ENCODE results near the gene NDUFS4.
"Not testable (repeated sequence)": the region's sequence is repeated elsewhere in the genome, so short reads cannot be mapped to it uniquely, and the experiment has no call there.

NDUFS4 gene

DNA sequence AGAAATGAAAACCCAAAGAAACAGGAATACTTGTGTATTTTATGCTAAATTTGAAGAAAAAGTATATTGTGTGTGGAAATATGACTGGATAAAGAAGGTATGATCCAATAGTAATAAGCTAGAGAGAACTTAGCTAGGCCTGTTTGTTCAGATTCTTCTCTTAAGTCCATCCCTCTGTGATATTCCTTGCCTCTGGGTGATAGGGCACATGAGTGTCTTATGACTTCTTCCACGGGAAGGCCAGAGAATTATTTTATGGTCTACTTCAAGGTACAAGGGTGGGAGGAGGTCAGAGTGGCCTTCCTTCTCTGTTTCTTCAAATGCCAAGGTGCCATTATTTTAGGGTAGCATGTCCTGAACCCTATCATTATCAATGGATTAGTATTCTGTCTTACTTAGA is 113.7 kb downstream of the NDUFS4 start:
- DNase-seq, result no peak

DNA sequence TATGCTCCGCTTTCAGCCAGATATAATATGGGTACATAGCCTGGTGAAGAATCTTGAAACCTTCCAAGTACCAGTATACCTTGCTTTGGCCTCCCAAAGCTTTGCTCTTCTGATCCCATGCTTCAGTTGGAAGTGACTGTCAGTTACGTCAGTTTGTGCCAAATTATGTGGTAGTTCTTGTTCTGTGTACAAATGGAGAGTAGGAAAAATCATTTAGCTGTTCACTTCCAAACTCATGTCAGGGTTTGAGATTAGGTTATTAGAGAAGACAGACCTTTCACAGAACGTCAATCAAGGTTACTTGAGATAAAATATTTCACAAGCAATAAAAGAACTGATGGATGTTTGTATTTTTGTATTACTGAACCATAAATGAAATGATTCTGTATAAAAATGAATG is 117.2 kb downstream of the NDUFS4 start:
- no peak for DNase-seq

DNA sequence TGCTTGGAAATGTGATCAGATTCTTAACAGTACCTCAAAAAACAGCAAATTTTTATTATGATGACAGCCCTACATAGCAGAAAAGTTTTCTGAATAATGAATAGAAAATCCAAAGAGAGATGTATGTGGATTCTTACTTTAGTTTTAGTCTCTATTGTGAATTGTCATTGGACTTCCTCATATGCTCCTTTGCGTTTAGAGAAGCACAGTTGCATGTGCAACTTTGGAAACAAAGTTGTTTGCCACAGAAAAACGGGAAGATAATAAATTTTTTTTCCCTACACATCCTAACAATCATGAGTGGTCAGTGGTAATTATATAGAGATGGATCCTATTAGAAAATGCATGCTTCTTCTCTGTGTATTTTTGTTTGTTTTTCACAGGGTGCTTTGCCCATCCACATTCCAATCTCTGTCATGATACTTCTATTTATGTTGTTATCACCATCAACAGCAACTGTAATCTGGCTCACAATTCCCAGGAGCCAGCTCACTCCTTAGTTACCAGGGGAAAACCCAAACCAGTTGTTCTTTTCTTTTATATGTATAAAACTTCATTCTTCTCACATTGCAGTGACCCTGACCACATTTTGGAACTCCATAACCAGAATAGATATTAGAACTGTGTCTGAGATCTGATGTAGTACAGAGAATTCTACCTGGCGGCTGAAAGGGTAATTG is 118.7 kb downstream of the NDUFS4 start:
- DNase-seq, result no peak

DNA sequence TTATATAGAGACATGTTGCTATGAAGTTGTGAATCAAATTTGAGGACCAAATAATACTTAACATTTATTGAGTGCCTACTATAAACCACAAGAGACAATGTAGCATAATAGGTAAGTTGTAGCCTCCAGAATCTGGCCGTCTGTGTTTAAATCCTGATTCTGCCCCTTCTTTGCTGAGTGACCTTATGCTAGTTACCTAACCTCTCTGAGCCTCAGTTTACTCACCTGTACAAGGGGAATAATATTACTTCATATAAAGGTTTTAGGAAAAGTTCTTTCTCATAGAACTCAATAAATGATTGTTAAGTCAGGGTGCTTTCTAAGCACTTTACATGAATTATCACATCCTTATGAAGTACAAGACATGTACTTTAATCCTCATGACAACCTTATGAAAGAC is 120.6 kb downstream of the NDUFS4 start:
- DNase-seq, result no peak

DNA sequence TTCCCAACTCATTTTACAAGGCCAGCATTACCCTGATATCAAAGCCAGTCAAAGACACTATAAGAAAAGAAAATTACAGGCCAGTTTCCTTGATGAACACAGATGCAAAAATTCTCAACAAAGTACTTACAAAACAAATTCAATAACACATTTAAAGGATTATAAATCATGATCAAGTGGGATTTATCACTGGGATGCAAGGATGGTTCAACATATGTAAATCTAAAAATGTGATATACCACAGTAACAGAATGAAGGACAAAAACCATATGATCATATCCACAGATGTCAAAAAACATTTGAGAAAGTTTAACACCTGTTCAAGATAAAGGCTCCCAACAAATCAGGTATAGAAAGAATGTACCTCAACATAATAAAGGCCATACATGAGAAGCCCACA is 130.6 kb downstream of the NDUFS4 start:
- no peak for DNase-seq

DNA sequence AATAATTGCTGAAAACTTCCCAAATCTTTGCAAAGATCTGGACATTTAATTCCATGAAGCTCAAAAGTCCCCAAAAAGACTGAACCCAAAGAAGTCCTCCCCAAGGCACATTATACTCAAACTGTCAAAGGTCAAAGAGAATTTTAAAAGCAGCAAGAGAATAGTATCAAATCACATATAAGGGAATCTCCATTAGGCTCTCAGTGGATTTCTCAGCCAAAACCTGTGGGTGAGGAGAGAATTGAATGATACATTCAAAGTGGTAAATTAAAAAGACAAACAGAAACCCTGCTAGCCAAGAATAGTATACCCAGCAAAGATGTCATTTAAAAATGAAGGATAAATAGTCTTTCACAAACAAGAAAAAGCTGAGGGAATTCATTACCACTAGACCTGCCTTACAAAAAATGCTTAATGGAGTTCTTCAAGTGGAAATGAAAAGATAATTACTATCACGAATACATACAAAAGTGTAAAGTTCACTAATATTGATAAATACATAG is 134.1 kb downstream of the NDUFS4 start:
- no peak for DNase-seq

DNA sequence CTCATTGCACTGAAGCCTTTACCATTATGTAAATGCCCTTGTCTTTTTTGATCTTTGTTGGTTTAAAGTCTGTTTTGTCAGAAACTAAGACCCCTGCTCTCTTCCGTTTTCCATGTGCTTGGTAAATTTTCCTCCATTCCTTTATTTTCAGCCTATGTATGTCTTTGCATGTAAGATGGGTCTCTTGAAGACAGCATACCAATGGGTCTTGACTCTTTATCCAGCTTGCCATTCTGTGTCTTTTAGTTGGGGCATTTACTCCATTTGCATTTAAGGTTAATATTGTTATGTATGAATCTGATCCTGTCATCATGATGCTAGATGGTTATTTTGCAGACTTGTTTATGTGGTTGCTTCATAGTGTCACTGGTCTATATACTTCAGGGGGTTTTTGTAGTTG is 150.0 kb downstream of the NDUFS4 start:
- not testable (repeated sequence) for DNase-seq

DNA sequence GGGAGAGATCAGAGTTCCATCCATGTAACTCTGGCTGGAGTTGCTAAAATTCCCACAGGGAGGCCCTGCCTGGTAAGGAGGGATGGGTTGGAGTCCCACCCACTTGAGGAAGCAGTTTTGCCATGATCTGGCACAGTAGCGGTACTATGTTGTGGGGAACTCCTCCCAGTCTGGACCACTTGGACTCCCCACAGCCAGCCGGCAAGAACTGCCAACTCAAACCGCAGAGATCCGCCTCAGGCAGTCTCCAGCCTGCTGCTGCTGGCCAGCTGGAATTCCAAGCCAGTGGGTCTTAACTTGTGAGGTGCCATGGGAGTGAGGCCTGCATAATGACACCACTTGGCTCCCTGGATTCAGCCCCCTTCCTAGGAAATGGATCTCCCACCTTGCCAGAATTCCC is 151.9 kb downstream of the NDUFS4 start:
- no peak for DNase-seq

DNA sequence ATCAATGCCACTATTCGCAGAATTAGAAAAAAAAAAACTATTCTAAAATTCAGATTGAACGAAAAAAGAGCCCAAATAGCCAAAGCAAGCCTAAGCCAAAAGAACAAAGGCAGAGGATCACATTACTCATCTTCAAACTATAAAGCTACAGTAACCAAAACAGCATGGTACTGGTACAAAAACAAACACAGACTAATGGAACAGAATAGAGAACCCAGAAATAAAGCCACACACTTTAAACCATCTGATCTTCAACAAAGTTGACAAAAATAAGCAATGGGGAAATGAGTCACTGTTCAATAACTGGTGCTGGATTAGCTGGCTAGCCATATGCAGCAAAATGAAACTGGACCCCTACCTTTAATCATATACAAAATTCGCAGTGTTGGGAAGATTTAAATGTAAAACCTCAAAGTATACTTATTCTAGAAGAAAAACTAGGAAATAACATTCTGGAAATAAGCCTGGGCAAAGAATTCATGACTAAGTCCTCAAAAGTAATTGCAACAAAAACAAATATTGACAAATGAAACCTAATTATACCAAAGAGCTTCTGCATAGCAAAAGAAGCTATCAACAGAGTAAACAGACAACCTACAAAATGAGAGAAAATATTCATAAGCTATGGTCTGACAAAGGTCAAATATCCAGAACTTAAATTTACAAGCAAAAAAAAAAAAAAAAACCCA is 153.7 kb downstream of the NDUFS4 start:
- no peak for DNase-seq

DNA sequence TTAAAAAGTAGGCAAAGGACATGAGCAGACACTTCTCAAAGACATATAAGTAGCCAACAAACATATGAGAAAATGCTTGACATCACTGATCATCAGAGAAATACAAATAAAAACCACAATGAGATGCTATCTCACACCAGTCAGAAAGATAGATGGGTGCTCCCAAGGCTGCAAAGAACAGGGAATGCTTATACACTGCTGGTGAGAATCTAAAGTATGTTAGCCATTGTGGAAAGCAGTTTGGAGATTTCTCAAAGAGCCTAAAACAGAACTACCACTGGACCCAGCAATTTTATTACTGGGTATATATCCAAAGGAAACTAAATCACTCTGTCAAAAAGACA is 154.2 kb downstream of the NDUFS4 start:
- DNase-seq, result no peak

DNA sequence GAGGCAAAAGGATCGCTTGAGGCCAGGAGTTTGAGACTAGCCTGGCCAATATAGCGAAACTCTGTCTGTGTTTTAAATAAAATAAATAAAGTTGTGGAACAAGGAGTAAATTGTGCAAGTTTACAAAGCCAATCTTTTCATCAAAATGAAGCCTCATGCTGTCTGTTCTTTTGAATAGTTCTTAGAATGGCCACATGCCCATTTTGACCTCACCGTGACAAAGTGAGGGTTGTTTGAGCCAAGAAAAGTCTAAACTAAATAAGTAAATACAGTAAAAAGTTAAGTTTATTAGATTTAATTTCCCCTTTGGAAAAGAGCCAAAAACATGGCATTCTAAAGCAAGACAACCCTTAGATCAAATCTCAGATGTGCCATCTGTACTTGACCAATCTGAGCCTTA is 165.7 kb downstream of the NDUFS4 start:
- DNase-seq, result no peak

DNA sequence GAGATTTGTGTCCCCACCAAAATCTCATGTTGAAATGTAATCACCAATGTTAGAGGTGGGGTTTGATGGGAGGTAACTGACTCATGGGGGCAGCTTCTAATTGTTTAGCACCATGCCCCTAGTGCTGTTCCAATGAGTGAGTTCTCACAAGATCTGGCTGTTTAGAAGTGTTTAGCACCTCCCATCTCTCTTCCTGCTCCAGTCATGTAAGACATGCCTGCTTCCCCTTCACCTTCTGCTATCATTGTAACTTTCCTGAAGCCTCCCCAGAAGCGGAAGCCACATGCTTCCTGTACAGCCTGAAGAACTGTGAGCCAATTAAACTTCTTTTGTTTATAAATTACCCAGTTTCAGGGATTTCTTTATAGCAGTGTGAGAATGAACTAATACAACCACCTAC is 170.5 kb downstream of the NDUFS4 start:
- no peak for DNase-seq

All from NCI-H187 (cell line).